Stimulated activated naive CD4-positive, alpha-beta T cell treated with Interleukin-2 at 50 U/mL for 16 hours (primary cell): Measurements from ENCODE around the gene AK9.
"Not testable (repeated sequence)": the region's sequence is repeated elsewhere in the genome, so short reads cannot be mapped to it uniquely, and the experiment has no call there.

Source experiments
- DNase-seq: peaks from one replicate; lab custom pipeline; 2025; lab: John Stamatoyannopoulos, UW

AK9 gene

DNA sequence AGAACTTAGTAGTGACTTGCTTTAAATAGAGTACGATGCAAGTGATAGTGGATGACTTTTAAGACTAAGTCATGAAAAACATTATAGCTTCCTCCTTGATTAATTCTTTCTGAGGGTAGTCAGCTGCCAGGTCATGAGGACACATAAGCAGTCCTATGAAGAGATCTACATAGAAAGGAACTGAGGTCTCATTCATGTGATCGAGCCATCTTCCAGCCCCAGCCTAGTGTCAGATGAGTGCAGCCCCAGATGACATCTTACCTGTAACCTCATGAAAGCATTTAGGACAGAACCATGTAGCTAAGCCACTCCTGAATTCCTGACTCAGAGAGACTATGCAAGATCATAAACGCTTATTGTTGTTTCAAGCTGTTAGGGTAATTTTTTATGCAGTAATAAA lies 67.7 kb downstream of the AK9 start:
- no peak for DNase-seq

DNA sequence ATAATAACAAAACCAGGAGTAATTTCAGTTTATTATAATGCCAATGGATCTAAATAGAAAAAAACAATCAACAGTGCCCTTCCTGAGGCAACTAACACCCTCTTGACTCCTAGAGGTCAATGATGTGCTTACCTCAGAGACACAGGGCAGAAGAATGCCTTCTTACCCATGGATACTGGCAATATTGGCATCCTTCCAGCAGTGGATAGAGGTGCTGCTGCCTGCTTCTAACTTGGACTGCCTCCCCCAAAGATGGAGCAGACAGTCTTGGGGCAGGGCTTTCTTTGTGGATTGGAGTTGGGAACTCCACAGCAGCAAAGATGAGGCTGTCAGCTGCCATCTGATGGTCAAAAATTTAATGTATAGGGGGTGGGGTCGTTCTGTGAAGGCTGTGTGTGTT lies 78.7 kb downstream of the AK9 start:
- DNase-seq: no peak

DNA sequence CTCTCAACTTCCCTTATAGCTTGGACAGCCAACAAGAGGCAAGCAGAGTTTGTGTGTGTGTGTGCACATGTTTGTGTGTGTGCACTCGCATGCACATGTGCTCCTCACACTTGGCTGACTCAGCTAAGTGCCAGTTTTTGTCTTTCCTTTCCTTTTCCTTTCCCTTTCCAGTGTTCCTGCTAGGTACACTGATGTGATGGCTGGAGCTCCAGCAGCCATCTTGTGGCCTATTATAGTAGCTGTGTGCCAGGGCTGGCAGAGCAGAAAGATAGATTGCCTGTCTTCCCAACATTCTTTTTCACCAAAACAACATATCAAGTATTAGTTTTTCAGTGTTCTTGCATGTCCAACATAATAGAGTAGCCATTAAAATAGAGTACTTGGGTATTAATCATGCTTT lies 79.5 kb downstream of the AK9 start:
- DNase-seq: no peak

DNA sequence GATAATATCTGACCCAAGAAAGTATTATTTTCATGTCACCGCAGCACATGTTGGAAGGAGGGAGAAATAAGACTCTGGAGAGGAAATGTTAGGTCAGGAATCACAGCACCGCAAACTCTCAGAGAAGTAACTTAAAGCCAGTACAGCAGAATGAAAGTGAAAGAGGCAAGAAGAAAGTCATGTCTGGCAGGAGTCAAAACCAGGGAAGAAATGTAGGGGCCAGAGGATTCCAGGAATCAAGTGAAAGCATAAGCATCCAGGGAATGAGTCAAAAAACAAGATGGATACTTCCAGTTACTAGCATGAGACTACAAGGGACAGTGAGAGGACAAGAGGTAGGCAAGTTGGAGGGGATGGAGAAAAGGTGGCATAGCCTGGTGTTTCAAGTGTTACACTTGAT lies 80.4 kb downstream of the AK9 start:
- no peak for DNase-seq

DNA sequence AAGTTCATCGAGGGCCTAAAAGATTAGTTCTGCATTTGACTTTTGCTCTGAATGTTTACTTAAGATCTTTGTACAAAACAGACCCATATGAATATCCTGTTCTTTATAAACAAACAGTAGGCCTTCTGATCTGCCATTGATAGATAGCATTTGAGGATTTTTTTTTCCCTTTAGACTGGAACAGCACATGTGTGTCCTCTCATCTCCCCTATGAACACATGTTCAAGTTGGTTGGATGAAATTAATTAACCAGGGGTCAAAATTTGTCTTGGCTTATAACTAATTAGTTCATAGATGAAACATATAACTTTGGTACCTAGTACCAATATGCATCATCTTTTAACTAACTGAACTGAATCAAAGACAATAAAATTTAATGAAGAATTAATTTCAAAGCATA lies 81.3 kb downstream of the AK9 start:
- no peak for DNase-seq

DNA sequence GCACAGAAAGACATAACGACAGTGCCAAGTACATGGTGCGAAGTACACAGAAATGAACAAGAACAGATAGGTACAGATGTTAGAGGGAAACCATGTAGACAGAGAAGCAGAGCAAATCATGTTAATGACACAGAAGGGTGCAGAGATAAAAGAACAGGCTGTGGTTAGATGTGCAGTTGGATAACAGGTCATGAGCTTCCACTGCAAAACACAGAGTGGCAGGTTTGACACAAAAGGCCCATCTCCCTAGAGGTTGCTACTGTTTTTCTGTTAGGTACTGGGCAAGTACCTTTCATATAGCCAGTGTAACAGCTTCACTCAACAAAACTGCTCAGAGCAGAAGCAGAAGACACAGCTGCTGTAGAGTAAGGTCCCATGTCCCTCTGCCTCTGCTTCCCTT lies 84.6 kb downstream of the AK9 start:
- no peak for DNase-seq

DNA sequence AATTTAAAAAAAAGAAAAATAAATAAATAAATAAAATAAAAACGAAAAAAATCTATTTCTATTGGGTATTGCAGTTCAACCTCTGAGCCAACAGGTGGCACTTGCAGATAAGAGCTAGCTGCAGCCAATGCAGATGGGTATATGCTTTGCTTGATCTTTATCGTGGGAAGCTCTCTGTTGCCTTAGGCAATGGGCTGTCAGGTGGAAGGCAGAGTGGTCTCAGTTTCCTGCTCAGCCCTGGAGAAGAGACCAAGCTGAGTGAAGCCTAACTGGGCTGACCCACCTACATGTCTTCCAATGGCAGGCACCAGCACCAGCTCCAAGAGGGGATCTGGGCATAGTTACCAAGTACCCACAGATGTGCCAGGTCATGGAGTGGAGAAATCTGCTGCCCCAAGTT lies 95.0 kb downstream of the AK9 start:
- DNase-seq: no peak

DNA sequence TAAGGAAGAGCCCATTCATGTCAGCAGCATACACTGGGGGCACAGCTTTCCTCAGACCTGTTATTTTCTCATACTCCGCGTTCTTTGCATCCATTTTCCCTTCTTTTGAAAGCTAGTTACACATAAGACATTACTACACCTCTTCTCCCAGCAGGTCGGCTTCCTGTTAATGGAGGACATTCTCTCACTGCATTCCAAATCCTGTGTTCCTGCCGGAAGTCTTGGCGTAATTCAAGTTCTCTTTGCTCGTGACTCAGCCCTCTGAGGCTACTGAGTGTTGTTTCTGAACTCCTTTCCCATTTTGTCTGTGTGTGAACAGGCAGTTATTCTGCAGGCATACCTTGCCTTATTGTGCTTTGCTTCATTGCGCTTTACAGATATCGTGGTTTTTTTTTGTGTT lies 110.5 kb downstream of the AK9 start:
- no peak for DNase-seq

DNA sequence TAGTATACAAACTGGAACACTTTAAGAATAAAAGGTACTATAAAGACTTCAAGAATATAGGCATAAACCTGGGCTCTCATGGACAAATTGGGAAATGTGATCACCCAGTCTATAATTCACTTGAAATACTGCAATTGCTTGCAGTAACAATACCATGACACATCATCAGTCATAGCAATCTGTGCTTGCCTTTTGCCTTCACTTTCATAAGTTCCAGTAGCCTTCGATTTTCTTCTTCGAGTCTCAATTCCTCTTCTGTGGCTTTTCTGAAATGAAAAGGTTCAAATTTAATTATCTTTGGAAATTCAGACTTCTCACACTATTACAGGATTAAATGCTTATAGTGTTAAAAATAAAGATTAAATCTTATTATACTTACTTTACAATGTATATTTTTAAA lies 111.6 kb downstream of the AK9 start:
- no peak for DNase-seq

DNA sequence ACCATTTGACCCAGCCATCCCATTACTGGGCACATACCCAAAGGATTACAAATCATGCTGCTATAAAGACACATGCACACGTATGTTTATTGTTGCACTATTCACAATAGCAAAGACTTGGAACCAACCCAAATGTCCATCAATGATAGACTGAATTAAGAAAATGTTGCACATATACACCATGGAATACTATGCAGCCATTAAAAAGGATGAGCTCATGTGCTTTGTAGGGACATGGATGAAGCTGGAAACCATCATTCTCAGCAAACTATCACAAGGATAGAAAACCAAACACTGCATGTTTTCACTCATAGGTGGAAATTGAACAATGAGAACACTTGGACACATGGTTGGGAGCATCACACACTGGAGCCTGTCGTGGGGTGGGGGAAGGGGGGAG lies 121.1 kb downstream of the AK9 start:
- not testable (repeated sequence) for DNase-seq

DNA sequence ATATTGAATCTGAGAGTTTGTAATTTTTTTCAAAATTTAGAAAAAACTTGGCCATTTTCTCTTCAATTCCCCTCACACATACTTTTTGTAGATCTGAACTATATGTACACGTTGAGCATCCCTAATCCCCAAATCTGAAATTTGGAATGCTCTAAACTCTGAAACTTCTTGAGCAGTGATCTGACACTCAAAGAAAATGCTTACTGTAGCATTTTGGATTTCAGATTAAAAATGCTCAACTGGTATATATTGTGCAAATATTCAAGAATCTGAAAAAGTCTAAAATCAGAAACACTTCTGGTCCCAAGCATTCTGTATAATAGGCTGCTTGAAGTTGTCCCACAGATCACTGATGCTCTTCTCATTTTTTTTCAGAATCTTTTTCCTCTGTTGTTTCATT lies 129.2 kb downstream of the AK9 start:
- DNase-seq: no peak

DNA sequence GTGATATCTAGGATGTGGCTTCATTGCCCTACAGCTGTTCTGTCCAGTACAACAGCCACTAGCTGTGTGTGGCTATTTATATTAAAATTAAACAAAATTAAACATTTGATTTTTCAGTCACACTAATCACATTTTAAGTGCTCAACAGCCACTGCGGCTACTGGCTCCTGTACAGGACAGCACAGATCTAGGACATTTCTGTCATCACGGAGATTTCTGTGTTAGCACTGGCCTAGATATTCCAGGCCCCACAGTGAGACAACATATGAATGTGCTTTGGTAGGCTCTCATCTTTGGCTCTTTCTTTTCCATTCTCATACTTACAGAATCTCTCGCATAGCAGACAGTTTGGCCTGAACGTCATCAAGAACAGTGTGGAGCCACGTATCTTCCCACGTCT lies 159.6 kb downstream of the AK9 start:
- DNase-seq: no peak

DNA sequence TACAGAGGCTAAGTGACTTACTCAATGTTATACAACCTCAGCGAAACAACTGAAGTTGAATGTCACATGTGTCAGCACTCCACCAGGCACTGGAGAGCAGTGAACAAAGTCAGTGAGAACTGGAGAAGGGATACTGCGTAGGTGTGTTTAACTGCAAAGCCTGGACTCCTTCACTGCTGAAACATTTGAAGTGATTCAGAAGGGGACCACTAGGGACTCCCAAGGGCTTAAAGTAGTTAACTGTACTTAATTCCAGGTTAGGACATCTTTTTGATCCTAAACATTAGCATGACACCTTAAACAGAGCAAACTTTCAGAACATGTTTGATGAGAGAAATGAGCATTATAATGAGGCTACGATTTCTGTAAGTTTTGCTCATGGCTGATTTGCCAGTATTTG lies 163.0 kb downstream of the AK9 start:
- no peak for DNase-seq

DNA sequence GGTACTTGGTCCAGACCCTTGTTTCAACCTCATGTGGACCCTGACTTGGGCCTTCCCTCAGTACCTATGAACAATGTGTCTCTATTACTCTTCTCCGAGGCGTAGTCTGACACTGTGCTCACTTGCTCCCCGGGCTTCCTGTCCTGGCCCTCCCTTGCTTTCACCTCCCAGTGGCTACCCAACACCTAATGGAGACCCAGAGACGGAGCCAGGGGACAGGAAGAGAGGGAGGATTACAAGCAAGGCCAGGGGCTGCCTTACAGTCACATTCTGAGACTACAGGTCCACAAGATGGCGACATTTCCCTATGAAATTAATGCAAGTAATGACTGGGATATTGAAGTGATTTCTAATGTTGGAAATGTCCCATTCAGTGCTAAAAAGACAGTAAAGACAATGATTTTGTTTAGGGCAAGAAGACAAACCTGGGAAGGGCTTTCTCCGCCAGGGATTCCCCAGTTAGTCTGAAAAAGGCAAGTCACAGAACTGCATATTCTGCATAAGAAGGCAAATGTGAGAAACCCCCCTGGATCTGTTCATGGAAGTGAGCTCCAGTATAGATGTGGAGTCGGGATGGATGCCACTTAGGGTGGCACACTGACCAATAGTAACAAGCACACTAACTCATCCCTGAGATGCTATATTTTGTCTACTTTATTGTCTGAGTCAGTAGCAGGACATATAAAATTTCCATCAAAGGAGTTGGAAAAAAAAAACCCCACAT lies 163.9 kb downstream of the AK9 start:
- peak; percentile 3 for DNase-seq

DNA sequence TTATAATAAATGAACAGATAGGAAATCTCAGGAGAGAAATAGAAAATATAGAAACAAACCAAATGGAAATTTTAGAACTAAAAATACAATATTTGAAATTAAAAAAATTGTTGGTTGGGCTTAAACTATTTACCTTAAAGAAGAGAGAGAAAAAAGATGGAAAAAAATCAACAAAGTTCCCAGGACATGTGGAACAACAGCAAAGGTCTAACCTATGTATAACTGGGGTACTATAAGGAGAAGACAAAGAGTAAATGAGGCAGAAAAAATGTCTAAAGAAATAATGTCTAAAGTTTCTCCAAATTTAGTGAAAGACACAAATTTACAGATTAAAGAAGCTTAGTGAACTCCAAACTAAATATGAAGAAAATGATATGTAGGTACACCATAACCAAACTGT lies 166.9 kb downstream of the AK9 start:
- DNase-seq: no peak

DNA sequence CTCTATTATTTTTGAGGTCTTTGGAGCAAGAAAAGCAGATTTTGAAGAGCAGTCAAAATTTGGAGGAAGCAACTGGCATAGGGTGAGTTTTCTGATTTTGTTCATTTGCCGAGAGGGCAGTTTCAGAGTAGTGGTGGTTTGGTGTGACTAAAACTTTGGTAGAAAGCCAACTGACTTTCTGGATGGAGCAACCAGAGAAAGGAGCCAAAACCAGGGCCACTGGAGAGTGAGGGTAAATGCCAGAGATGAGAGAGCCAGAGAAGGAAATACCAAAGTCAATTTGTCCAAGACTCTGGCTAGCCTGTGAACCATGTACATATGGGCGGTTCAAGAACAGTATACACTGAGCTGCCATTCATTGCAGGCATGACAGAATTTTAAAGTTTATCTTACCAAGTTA lies 167.5 kb downstream of the AK9 start:
- DNase-seq: no peak

DNA sequence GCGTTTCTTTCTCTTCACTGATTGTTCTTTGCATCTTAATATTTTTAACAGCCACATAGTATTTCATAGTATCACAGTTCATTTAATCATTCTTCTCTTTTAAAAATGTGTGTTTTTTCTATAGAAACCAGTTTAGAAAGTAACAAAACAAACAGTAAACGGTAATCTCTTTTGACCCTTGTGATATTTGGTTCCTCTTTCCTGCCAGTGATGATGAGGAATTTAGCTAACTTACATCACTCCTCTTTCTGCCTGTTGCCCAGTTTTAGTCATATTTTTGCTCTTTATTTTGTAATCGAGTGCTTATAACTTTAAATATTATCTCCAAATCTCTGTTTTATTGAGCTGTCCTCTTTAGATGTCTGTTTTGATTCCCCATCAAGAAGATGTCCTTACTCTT lies 169.9 kb downstream of the AK9 start:
- no peak for DNase-seq

DNA sequence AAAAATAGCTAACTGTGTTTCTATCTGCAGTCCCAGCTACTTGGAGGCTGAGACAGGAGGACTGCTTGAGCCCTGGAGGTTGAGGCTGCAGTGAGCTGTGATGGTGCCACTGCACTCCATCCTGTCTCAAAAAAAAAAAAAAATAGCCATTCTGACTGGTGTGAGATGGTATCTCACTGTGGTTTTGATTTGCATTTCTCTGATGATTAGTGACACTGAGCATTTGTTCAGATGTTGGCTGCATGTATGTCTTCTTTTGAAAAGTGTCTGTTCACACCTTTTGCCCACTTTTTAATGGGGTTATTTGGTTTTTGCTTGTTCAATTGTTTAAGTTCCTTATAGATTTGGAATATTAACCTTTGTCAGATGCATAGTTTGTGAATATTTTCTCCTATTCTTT lies 171.4 kb downstream of the AK9 start:
- DNase-seq: not testable (repeated sequence)

DNA sequence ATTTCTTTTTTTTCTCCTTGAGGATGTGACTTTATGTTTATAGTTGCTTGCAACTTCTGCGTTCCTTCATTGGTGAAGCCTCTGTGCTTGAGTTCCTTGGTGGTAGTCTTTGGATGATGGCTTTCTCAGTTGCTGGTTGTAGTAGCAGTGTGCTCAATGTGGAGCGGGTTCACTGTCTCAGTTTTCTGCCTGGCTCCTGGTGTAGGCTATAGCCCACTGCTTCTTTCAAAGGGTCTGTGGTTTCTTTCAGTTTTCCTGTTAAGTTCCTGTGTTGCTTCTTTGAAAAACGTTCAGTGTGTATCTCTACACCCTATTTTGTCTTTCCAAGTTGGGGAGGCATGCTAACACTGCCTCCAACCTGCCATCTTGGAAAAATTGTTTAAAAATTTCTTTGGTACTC lies 174.1 kb downstream of the AK9 start:
- no peak for DNase-seq

DNA sequence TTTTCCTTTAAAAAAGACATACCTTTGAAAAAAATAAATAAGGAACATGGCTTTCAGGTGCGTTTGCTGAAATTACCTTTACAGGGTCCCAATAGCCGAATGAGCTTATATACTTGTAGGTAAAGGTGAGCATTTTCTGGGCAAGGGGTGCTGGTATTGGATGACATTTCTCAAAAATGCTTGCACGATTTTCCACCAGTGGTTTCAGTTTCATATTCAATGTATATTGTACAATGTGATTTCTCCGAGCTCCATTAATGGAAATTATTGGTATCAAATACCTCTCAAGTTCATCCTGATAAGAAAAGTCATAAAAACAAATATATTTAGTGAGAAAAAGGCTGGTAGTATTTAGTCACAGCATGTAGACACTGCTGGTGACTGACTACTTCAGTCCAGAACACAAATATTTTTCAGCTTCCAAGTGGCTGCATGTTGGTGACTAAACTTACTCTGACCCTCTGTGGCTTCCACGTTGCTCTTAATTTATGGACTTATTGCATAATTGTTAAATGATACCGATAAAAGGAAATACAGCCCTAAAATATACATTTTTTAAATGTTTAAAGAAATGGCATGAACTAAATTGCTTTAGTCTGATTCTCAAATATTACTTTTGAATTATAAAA lies 175.1 kb downstream of the AK9 start:
- no peak for DNase-seq

DNA sequence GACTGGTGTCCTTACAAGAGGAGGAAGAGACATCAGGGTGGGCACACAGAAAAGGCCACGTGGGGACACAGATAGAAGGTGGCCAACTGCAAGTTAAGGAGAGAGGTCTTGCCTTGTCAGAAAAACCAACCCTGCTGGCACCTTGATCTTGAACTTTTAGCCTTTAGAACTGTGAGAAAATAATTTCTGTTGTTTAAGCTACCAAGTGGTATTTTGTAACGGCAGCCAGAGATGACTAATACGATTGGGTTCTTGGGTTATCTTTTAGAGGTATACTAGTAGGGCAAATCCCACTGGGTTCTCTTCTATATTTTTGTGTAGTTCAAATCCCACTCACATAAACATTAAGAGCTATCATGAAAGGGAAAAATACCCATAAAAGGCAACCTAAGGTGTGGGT lies 176.1 kb downstream of the AK9 start:
- DNase-seq: no peak

DNA sequence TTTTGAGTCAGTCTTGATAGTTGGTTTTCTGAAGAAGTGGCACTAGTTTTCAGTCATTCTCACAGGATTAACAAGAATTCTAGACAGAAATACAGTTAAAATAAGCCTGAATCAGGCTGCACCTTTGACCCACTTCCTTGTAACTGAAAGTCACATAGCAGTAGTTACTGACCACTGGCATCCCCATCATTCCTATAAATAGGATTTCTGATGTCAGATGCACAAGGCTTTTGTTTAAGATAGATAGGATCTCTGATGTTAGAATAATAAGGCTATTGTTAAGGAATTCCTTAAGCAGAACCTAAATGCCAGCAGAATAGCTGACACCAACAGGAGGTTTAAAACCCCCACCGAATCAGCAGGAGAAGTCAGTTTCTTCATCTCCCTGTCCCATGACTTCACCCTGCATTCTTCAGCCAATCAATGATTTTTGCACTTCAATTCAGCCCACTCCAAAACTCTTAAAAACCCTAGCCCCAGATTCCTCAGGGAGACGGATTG lies 177.4 kb downstream of the AK9 start:
- no peak for DNase-seq

DNA sequence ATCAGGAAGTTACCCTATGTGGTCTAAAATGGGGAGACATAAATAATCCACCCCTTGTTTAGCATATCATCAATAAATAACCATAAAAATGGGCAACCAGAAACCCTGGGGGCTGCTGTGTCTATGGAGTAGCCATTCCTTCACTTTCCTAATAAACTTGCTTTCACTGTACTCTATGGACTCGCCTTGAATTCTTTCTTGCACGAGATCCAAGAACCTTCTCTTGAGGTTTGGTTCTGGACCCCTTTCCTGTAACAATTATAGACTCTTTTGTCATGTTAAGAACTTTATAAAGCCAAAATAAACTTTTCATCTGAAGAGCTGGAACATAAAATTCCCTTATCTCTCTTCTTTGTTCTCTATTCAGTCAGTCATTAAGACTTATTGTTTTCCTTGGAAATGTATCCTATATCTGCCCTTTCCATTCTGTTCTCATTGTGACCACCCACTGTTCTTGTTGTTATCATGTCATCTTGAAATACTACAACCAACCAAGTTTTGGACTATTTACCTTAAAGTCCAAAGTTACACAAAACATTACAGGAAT lies 178.7 kb downstream of the AK9 start:
- no peak for DNase-seq

DNA sequence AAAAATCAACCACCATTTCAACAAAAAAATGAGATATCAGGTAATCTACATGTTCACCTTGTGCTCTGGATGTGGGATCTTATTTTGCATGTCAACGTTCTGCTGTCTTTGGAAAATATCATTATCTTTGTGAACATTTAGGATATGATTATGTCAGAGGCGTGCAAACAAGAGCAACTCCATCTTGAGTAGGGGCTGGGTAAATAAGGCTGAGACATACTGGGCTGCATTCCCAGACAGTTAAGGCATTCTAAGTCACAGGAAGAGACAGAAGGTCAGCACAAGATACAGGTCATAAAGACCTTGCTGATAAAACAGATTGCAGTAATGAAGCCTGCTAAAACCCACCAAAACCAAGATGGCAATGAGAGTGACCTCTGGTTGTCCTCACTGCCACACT lies 179.2 kb downstream of the AK9 start:
- DNase-seq: no peak
